GM19397 (cell line): ENCODE data around the gene SERPINB10.

Experiments used
- ATAC-seq: cut with Tn5 transposase; IDR thresholded peaks from one replicate; pipeline ENCODE4 v1.9.1; 2021; ENCODE audit warnings: mild to moderate bottlenecking, moderate library complexity; ENCODE audit not compliant: unreplicated experiment

The SERPINB10 gene

GRCh38 chr18:63907664-63908063 lies at the start of gene SERPINB10:
SERPINB10 (plus strand) TSS chr18:63907958; CDS start chr18:63915511, 7,553 bp downstream.
- no peak for ATAC-seq

DNA sequence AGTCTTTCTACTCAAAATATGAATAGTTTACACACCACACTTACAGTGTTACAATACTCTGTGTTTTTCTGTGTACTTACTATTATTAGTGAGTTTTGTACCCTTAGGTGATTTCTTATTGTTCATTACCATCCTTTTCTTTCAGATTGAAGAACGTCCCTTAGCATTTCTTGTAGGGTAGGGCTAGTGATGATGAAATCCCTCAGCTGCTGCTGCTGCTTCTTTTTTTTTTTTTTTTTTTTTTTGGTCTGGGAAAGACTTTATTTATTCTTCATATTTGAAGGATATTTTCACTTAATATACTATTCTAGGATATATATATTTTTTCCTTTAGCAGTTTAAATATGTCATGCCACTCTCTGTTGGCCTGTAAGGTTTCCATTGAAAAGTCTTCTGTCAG lies 49.3 kb upstream of the SERPINB10 start:
- no peak for ATAC-seq

DNA sequence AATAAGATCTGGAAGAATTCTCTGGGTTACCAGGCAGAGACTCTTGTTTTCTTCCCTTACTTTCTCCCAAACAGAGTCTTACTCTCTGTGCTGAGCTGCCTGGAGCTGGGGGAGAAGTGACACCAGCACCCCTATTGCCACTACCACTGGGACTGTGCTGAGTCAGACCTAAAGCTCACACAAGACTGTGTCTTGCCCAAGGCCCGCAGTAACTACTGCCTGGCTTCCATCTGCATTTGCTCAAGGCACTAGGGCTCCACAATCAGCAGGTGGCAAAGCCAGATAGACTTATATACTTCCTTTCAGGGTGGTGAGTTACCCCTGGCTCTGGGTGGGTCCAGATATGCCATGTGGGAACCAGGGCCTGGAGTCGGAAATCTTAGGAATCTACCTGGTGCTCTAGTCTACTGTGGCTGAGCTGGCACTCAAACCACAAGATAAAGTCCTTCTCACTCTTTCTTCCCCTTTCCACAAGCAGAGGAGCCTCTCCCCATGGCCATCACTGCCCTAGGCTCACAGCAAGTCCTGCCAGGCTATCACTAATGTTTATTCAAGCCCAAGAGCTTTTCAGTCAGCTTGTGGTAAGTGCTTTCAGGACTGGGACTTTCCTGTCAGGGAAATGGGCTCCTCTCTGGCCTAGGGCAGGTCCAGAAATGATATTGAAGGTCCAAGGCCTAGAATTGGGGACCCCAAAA lies 47.8 kb upstream of the SERPINB10 start:
- no peak for ATAC-seq

- ATAC-seq, result no peak
Measured at GRCh38 chr18:63860531-63860930, 47.2 kb upstream of the SERPINB10 start.

DNA sequence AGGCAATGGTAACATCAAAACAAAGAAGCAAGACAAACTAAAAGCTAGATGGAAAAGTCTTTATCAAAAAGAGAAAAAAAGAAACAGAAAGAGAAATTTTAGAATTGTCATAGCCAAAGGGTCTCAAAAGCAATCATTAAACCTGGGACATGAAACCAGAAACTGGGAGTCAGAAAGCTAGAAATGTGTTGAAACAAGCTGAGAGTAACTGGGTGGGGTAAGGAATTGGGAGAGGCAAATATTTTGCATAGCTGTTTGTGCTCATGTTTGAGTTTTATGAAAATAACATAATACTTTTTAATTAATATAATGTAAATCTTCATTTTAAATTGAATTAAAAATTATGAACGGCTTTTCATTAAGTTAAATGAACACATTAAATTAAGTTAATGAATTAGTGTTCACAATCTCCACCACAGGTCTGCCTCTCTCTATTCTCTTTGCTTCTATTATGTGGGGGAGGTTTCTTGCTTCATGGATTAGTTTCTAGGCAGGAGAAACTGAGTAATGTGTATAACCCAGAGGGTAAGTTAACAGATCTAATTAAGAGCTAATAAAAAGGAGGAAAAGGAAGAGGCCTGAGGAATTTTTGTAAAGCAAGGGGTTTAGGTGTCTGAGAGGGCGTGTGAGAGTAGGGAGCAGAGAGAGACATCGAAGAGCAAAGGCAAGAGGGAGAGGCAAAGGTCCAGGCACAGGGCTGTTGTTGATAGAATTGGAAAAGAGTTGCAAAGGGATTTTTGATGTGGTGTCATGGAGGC lies 40.2 kb upstream of the SERPINB10 start:
- ATAC-seq, result no peak

DNA sequence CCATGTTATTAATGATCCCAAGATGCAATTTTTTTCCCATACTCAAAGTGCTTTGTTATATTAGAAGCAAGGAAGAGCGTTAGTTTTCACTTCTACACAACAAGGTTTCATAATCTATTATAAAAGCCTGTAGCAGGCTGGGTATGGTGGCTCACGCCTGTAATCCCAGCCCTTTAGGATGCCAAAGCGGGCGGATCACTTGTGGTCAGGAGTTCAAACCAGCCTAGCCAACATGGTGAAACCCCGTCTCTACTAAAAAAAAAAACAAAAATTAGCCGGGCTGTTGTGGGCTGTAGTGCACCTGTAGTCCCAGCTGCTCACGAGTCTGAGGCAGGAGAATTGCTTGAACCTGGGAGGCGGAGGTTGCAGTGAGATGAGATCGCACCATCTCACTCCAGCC lies 39.2 kb upstream of the SERPINB10 start:
- no peak for ATAC-seq

- no peak for ATAC-seq
Measured at GRCh38 chr18:63869374-63869773, 38.4 kb upstream of the SERPINB10 start.

DNA sequence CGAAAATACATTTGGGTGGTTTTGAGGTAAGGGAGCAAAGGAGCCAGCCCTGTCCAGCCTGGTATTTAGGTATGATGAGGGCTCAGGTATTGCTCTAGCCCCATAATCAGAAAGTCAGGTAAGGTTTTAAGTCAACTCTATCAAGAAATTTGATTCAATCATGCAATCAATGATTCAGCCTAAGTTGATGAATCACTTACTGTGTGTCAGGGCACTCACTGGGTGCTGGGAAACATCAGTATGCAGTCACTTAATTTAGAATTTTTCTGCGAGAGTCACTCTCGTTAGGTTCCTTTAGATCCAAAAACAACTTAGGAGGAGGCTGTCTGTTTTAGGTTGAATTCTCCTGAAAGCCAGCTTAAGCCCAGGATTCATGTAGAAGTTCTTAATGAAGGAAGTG lies 37.9 kb upstream of the SERPINB10 start:
- no peak for ATAC-seq

GRCh38 chr18:63871836-63872235 lies 35.9 kb upstream of the SERPINB10 start:
- no peak for ATAC-seq

DNA sequence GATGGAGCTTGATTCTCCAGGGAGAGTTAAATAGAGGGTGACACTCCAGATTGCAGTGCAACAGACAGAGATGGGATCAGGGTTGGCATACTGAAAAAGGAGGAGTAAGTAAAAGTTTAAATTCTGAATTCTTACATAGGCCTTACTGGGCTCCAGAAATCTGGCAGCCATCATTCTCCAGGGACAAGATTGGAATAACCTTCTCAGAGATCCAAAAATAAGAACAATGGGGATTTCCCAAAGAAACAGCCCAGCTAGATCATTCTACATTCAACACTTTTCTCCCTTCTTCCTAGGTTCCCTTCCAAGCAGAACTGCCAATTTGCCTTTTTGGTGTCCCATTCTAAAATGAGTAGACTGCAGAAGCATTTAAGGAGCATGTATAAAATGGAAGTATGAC lies 35.2 kb upstream of the SERPINB10 start:
- no peak for ATAC-seq

DNA sequence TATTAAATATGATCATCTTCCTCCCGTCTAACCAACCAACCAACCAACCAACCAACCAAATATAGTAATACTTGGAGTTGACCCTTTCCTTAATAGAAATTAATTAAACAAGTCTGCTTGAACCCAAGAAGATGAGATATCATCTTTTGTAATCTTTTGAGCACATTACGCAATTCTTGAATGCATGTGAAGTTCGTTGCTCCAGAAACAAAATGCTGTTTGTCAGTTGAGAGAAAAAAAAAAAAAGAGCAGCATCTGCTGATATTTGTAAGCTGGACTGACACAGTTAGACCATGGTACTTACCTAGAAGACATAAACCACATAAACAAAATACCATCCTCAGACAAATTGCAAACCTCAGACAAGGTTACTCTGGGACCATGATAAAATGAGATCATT lies 29.4 kb upstream of the SERPINB10 start:
- ATAC-seq, result no peak

GRCh38 chr18:63878925-63879324 lies 28.8 kb upstream of the SERPINB10 start:
- no peak for ATAC-seq

- ATAC-seq, result no peak
Measured at GRCh38 chr18:63879709-63880108, 28.0 kb upstream of the SERPINB10 start.

DNA sequence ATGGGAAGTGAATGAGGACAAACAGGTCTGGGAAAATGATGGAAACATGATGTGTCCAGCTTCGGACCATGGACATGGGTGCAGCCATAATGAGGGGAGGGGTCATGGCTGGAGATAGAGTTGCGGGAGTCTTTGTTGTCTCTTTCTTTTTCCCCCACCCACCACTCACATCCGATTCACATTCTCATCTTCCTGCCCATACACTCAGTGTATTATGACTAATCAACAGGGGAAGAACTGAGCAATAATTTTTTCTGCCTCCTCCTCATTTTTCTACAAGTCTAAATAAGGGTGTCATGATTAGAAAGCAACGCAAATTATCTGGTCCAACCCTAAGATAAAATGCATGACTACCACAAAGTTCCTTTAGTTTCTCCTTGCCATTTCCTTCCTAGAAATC lies 25.9 kb upstream of the SERPINB10 start:
- ATAC-seq, result no peak

DNA sequence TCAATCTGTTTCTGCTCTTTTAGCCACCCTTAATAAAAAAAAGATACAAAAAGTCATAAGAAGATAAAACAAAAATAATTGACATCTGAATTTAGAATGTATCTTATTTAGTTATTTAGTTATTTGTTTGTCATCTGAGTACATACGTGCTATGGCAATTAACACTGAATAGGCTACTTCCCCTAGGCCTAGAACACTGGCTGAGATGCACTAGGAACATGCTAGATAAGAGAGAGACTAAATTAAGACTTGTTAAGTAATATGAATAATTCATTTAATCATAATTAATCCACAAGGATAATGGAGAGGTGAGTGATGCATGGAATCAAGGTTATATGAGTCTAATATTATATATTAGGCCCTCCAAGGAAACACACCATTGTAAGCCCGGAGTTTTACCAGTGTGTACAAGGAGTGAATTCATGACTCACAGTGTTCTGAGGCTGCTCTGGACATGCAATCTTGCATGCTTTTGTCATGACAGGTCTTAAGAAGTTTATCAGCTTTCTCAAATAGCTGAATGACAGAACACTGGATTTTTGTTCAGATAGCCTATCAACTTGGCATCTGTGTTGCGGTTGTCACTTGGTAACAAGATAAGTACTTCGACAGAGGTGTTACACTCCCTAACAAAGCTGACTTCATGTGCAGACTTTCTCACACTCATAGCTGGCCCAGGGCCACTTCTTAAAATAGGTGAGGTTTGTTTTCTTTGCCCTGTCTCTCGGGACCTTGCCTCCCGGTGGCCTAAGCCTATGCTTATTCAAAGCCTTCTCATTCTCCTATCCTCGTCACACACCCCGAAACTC lies 25.2 kb upstream of the SERPINB10 start:
- no peak for ATAC-seq

GRCh38 chr18:63883617-63884016 lies 24.1 kb upstream of the SERPINB10 start:
- no peak for ATAC-seq

DNA sequence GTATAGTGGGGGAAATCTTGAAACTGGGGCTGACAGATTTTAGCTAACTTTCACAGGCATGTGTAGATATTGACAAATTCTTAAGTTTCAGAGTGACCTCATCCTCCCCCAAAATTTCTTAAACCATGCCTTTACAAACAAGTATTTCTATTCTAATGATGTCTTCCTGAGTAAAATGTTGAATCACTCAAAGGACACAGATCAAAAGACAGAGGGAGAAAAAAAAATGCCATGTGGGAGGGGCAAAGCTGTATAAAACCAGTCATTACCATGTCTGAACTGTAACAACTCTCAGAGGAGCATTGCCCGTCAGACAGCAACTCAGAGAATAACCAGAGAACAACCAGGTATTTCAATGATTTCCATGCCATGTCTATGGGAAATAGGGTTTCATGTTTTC lies 20.3 kb upstream of the SERPINB10 start, which contains the start of gene SERPINB2:
TSS of gene SERPINB2 (plus strand) at position 282 of the 400 bp plus-strand sequence. CDS start 3,740 bp downstream, outside the sequence.
- no peak for ATAC-seq

- no peak for ATAC-seq
Measured at GRCh38 chr18:63888470-63889190, 19.1 kb upstream of the SERPINB10 start.

- no peak for ATAC-seq
Measured at GRCh38 chr18:63889626-63890025, 18.1 kb upstream of the SERPINB10 start.

GRCh38 chr18:63890237-63890949 lies 17.4 kb upstream of the SERPINB10 start:
- no peak for ATAC-seq
